Colonic mucosa (tissue), 4 donors: ENCODE data around the gene NEB. TPM values are rescaled to one million over a fixed set of nuclear protein-coding genes. Genes with fewer than 3 reads are reported as not detected.

ENCODE experiments used
- DNase-seq: peaks from one replicate; pipeline ENCODE4 v3.0.0-alpha.2; 2020
- H3K27ac ChIP-seq: fragments of 200-600 bp; one replicate; pipeline ENCODE4 v1.8.0; 2021
- H3K27me3 ChIP-seq: fragments of 200-600 bp; one replicate; pipeline ENCODE4 v1.8.0; 2021
- H3K36me3 ChIP-seq: fragments of 200-600 bp; one replicate; pipeline ENCODE4 v1.8.0; 2021
- H3K4me1 ChIP-seq: fragments of 200-600 bp; one replicate; pipeline ENCODE4 v1.8.0; 2021; ENCODE audit warnings: mild to moderate bottlenecking
- H3K4me3 ChIP-seq: fragments of 200-600 bp; one replicate; pipeline ENCODE4 v1.8.0; 2021
- H3K9ac ChIP-seq, 2 donors: one replicate each; pipeline ENCODE4 v1.7.0; 2013; ENCODE audit warnings: control low read depth in 2 of 2, low read depth in 2 of 2, low read length in 2 of 2
- H3K9me3 ChIP-seq: fragments of 200-600 bp; one replicate; pipeline ENCODE4 v1.8.0; 2021
- CTCF ChIP-seq: fragments of 200-600 bp; IDR thresholded peaks from one replicate; pipeline ENCODE4 v1.8.0; 2022; ENCODE audit warnings: antibody characterized with exemption, mild to moderate bottlenecking
- intact Hi-C: fragments of 100-400 bp; cut with DNase I; formaldehyde crosslinking; loops from one replicate; pipeline ENCODE4 v1.14.1; 2022
- total RNA-seq, 2 donors: library from RNA; stranded (reverse); fragmentation: NEBNext Ultra II Directional in 1 of 2; extraction: Animal tissue kit (Norgen Biotek cat#: 25700) in 1 of 2; gene quantifications; one replicate each; pipeline ENCODE4 v1.2.1, GENCODE V29; 2021
- donor health status: healthy.
- donor health status: DM: no; HTN: no; CAD: no.
- donor health status: DM: no; HTN: no; CAD: no.

The NEB gene
- total RNA-seq, 2 donors from 2014 or later = 0.89 to 1.0 TPM

GRCh38 chr2:151760139-151760650 lies 25.9 kb upstream of the NEB start:
- H3K27ac ChIP-seq = no peak overlapping the region
- no peak for TF ChIP-seq CTCF
- no peaks in the 10 kb centered on the region for H3K9me3 ChIP-seq
- H3K9ac ChIP-seq = no peak overlapping the region
- intact Hi-C loops = no loop called here
- H3K27me3 ChIP-seq = no peaks in the 10 kb centered on the region
- no peaks in the 10 kb centered on the region for H3K36me3 ChIP-seq
- no peak for DNase-seq
- no peak overlapping the region for H3K4me3 ChIP-seq
- no peaks in the 10 kb centered on the region for H3K4me1 ChIP-seq

DNA sequence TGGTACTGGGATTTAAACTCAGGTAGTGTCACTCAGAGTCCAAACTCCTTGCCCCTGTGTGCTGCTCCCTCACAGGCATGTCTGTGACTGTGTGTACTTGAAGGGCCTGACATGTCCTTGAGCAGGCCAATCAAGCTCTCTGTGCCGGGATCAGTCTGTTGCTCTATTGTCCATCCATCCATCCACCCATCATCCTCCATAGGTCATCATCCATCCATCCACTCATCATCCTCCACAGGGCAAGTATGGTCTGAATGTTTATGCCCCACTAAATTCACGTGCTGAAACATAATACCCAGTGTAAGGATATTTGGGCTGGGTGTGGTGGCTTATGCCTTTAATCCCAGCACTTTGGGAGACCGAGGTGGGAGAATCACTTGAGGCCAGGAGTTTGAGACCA lies 24.5 kb upstream of the NEB start:
- no peak overlapping the region for H3K27ac ChIP-seq
- H3K9ac ChIP-seq = no peak overlapping the region
- DNase-seq = no peak
- no peaks in the 10 kb centered on the region for H3K36me3 ChIP-seq
- TF ChIP-seq CTCF = no peak
- no peak overlapping the region for H3K4me3 ChIP-seq
- no peaks in the 10 kb centered on the region for H3K4me1 ChIP-seq
- intact Hi-C loops = no loop called here
- no peaks in the 10 kb centered on the region for H3K27me3 ChIP-seq
- H3K9me3 ChIP-seq = no peaks in the 10 kb centered on the region

GRCh38 chr2:151757861-151758260 lies 23.6 kb upstream of the NEB start:
- H3K4me3 ChIP-seq = no peak overlapping the region
- H3K9ac ChIP-seq = no peak overlapping the region
- no peaks in the 10 kb centered on the region for H3K27me3 ChIP-seq
- no peaks in the 10 kb centered on the region for H3K36me3 ChIP-seq
- no peak for DNase-seq
- TF ChIP-seq CTCF = no peak
- intact Hi-C loops = no loop called here
- H3K9me3 ChIP-seq = no peaks in the 10 kb centered on the region
- H3K27ac ChIP-seq = no peak overlapping the region
- no peaks in the 10 kb centered on the region for H3K4me1 ChIP-seq

- H3K9me3 ChIP-seq = no peaks in the 10 kb centered on the region
- H3K36me3 ChIP-seq = no peaks in the 10 kb centered on the region
- no peak for DNase-seq
- H3K4me3 ChIP-seq = no peak overlapping the region
- intact Hi-C loops = no loop called here
- H3K9ac ChIP-seq = no peak overlapping the region
- TF ChIP-seq CTCF = no peak
- H3K27ac ChIP-seq = no peak overlapping the region
- H3K4me1 ChIP-seq = no peaks in the 10 kb centered on the region
- H3K27me3 ChIP-seq = no peaks in the 10 kb centered on the region
These were observed 22.5 kb upstream of the NEB start for GRCh38 chr2:151756820-151757219.

DNA sequence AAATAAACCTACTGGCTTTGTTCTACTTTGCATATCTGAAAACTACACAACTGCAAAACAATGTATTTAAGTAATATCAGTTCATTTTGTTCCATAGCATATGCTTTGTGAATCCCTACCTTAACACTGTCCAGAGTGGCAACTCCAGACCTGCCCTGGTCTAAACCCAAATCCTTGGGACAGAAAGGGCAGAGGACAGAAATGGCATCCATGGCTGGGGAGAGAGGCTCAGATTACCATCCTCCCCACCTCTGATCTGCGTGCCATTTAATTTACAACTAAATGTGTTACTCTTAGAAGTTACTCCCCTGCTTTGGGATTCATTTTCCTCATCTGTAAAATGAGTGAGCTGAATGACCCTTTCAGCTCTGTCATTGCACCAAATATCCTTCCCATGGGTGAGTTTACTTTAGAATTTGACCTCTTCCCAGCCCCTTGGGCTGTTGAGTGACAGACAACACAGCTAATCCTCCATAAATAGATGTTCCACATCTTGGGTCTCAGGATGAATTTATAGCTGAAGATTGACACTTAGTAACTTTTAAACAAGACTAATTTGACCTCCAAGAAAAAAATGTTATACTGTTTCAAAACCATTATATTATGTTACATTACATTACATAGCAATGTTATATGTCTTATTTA lies 20.1 kb upstream of the NEB start:
- no peaks in the 10 kb centered on the region for H3K9me3 ChIP-seq
- H3K4me1 ChIP-seq = no peaks in the 10 kb centered on the region
- no peak overlapping the region for H3K4me3 ChIP-seq
- no peaks in the 10 kb centered on the region for H3K27me3 ChIP-seq
- DNase-seq = no peak
- no peak overlapping the region for H3K27ac ChIP-seq
- intact Hi-C loops = no loop called here
- no peaks in the 10 kb centered on the region for H3K36me3 ChIP-seq
- TF ChIP-seq CTCF = no peak
- no peak overlapping the region for H3K9ac ChIP-seq
